TTC549 (cell line): ENCODE data around the gene LIPC.

Source experiments
- FAIRE-seq: peaks from 2 replicates; lab custom pipeline; 2012; peaks lifted over from hg19 to GRCh38; lab: Jason Lieb, UNC

LIPC gene

DNA sequence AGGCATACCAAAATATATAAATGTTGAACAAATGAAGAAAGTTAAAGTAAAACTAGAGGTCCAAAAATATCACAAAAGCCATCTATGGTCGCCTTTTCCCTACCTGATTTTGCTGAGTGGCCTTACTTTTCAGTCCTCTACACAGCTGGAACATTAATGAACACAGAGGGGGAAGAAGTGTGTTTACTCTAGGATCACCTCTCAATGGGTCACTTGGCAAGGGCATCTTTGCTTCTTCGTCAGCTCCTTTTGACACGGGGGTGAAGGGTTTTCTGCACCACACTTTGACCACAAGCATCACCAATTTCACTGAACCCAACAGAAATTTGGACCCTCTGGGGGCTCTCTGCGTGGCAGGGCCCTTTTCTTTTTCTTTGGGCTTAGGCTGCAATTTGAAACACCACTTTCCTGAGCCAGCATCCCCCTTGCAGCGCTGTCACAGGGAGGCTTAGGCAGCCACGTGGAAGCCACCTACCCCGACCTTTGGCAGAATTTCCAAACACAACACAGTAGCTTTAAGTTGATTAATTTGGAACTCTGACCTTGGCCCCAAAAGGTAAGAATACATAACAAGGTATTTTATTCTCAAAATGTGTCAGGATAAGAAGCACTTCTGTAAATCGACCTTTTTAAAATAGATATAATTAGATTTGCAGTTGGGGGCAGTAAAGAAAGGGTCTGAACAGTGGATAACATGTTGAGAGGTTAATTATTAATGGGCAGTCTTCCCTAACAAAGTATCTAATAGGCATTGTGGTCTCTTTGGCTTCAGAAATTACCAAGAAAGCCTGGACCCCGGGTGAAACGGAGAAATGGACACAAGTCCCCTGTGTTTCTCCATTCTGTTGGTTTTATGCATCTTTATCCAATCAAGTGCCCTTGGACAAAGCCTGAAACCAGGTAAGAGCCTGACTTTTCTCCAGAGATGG, at the start of gene LIPC:
Gene LIPC, plus strand, starts transcription at position 771 of the 929 bp plus-strand sequence. Its CDS starts 42 bp downstream, at position 813.
- no peak for FAIRE-seq

DNA sequence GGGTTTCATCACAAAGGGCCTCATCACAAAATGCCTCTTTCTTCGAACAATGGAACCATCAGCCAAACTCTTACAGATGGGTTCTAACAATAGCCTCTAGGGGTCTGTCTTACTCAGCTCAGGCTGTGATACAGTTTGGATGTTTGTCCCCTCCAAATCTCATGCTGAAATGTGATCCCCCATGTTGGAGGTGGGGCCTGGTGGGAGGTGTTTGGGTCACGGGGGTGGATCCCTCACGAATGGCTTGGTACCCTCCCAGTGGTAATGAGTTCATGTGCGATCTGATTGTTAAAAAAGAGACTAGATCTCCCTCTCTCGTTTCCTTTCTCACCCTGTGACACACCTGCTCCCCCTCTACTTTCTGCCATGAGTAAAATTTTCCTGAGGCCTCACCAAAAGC, 47.9 kb upstream of the LIPC start:
- no peak for FAIRE-seq

GRCh38 chr15:58384667-58385066, 47.1 kb upstream of the LIPC start:
- FAIRE-seq: no peak

DNA sequence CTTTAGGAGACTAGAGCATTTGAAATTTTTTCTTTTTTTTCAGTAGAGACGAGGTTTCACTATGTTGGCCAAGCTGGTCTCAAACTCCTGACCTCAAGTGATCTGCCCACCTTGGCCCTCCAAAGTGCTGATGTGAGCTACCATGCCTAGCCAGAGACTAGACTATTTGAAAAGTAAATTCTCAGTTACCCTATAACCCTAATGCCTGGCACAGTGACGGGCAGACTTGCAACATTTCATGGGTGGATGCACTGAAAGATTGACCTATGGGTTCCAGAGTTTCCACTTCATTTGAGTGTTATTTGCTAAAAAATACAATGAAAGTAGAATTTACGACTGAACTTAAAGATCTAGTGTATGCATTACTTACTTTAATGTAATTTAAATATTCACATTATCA, 45.7 kb upstream of the LIPC start:
- no peak for FAIRE-seq

DNA sequence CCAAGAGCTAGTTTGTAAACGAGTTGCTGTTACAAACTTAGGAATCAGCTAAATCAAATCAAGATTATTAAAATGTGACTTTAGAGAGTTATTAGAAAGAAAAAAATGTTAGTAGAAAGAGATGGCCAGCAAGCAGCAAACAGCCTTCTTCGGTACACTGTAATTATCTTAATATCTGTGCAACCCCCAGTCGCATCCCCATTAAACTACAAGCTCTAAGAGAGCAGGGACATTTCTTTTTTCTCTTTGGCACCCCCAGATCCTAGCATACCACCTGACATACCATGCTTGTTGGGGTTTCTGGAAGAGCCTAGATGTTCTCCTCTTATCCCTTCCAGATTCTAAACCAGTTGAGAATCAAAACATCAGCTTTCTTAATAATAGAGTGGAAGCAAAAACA, 45.1 kb upstream of the LIPC start:
- FAIRE-seq: no peak

DNA sequence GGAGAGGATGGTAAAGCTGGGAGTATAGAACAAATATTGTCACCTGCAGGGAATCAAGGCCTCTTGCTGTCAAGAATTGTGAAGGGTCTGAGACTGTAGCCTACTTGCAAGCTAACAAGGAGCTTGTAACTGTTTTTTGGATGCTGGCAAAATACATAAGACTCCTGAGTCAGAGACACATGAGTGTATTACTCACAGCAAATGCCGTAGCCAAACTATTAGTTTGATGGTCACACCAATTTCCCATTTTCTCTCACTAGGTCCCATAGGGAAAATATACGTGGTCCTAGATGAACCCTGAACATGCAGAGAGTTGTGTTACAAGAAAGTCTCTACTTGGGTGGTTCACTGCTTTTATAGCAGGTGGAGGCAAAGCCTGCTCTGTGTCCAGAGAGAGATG, 44.7 kb upstream of the LIPC start:
- no peak for FAIRE-seq

DNA sequence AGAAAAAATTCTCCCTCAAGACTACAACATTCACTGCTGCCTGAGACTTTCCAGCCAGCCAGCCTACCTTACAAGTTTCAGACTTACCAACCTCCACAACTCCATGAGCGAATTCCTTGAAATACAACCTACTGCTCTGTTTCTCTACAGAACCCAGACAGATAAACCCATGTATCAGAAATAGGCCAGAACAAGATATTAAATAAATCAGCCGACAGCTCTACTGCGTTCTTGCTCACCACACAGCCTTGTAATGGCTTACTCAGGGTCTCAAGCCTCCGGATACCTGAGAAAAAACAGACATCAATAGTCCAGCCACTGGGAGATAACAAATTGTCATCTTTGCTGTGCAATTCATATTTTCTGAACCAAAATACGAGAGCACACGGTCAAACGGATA, 43.6 kb upstream of the LIPC start:
- FAIRE-seq: no peak

DNA sequence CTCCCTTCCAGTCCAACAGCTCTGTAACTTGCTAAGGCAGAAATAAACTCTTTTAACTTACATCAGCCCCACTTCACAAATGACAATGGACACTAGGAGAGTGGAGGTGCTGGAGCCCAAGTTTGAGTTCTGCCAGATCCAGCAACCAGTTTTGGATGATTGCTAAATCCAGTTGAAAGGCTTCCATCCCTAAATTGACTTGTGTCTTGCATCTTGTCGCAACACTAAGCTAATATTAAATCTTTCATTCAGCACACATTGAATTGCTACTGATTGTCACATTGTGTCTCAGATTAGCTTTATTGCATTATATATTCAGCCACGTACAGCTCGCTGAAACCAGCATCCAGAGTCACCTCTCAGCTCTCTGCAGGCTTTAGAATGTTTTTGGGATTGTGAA, 41.7 kb upstream of the LIPC start:
- no peak for FAIRE-seq

- FAIRE-seq: no peak
Observed at GRCh38 chr15:58390655-58391054, 41.1 kb upstream of the LIPC start.

DNA sequence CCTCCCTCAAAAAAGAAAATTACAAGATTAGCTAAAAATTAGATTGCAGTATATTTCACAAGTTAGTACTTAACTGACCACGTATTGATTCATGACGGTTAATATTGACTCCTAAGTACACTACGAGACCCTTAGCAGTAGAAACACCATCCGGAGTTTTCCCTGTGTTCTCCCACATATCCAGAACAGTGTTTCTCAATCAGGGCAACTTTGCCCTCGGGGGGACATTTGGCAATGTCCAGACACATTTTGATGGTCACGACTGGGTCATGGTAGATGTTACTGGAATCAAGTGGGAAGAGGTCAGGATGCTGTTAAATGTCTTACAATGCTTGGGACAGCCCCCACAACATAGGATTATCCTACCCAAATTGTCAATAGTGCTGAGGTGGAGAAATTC, 40.7 kb upstream of the LIPC start:
- no peak for FAIRE-seq

DNA sequence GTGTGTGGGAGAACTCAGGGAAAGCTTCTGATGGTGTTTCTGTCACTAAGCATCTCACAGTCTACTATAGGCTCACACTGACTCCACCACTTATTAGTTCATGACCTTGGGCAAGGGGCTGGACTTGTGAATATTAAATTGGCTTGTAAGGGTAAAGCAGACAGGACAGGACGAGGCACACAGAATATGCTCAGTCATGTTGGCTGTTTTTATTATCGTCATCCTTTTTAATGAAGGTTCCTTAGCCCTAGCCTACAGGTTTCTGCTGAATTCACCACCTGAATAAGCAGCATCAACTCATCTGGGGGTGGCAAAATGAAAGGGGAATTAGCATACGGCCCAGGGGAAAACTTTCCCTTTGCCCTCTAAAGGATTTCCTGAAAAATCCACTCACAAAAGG, 39.6 kb upstream of the LIPC start:
- no peak for FAIRE-seq

GRCh38 chr15:58392611-58393161, 39.1 kb upstream of the LIPC start:
- FAIRE-seq: no peak

GRCh38 chr15:58393241-58393662, 38.5 kb upstream of the LIPC start:
- FAIRE-seq: no peak

DNA sequence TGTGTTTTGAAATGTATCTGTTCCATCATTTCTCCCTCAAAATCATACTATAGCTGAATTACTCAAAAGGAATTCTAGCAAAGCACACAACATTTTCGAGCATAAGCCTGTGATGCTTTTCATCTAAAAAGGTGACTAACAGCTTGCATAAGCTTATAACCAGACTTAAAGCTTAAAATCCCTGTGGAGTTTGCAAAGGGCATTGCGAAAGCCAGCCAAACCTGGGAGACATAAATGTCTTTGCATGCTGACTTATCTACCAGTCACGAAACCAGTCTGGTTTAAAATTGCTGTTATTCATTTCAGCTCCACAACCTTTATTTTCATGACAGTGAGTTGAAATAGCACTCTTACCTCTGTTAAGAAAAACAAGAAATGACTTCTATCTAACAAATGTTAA, 35.6 kb upstream of the LIPC start:
- no peak for FAIRE-seq

- FAIRE-seq: no peak
Observed at GRCh38 chr15:58398071-58398470, 33.7 kb upstream of the LIPC start.

- no peak for FAIRE-seq
Observed at GRCh38 chr15:58398643-58399042, 33.1 kb upstream of the LIPC start.

GRCh38 chr15:58399739-58400138, 32.1 kb upstream of the LIPC start:
- FAIRE-seq: no peak

DNA sequence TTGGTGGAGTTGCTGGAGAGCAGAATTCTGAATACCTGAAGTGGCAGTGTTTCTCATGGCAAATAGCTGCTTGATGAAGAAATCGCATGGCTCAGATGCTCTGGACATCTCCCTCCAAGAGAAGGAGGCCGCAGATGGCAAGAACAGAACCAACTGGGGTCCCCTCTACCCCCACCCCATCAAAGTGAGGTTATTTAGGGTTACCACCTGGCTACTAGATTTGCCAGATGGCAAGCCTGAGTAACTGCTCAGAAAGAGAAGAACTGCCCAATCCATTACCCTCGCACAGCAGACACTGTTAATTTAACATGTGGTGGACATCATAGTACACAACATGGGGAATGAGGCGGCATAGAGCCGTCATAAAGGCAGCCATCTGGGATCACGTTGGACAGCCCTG, 30.5 kb upstream of the LIPC start:
- no peak for FAIRE-seq

GRCh38 chr15:58401991-58402649, 29.7 kb upstream of the LIPC start:
- no peak for FAIRE-seq

GRCh38 chr15:58403581-58403980, 28.2 kb upstream of the LIPC start:
- no peak for FAIRE-seq

GRCh38 chr15:58404020-58404419, 27.8 kb upstream of the LIPC start:
- no peak for FAIRE-seq

- no peak for FAIRE-seq
Observed at GRCh38 chr15:58404722-58405121, 27.1 kb upstream of the LIPC start.

GRCh38 chr15:58405865-58406264, 25.9 kb upstream of the LIPC start:
- no peak for FAIRE-seq
